Activated CD4-positive, CD25-positive, alpha-beta regulatory T cell treated with anti-CD3 and anti-CD28 coated beads, Interleukin-2, amount 50 U/mL, for 24 hours (primary cell): ENCODE data around the gene SCRN2.
A peak's percentile ranks its signal among the peaks of the same experiment; 100 is the strongest.

Experiments used
- ATAC-seq, 2 donors: fragments of 150-1000 bp; cut with Tn5 transposase; one replicate each; pipeline ENCODE4 v1.10.0; 2021; ENCODE audit warnings: mild to moderate bottlenecking in 1 of 2, moderate library complexity in 1 of 2

SCRN2 gene

GRCh38 chr17:47840742-47841487 lies at the start of gene SCRN2:
Gene SCRN2, minus strand, starts transcription at chr17:47841273. Its CDS starts 430 bp downstream, at chr17:47840843.
- ATAC-seq: peak; percentile 90 to 91

- peak; percentile 97 to 98 for ATAC-seq
Measured at GRCh38 chr17:47889734-47890529, 48.9 kb upstream of the SCRN2 start.

- ATAC-seq: no peak
Measured at GRCh38 chr17:47888293-47888692, 47.2 kb upstream of the SCRN2 start.

DNA sequence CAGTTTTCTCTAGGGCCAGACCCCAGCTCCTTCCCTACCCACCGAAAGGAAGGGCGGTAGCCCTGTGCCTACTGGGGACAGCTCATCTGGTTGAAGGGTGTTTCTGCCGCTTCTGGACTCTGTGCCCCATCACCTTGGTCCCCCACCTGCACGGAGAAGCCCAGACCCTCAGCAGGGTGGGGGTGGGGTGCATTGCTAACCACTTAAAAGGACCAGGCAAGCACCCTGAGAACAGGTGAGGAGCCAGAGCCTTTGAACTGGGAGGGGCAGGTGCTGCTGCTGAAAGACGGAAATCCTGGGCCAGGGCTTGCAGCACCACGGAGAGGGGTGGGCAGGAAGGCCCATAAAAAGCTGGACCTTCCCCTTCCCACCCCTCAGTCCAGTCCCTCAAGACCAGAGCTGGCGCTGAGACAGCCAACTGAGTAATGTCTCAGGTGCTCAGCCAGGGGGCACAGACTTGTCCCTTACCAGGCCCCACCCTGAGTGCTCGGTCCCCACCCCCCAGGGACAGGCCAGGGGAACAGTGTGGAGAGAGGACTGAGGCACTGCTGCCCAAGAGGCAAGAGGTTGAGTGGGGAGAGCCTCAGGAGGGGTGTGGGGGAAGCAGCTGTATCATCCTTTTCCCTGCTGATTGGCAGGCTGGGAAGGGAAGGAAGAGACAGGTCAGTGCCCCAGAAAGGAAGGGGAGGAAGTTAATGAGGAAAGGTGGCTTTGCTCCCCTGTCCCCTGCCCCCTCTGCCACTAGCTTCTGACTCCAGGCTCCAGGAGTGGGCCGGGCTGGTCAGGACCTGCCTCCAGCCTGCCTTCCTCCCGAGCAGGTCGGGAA lies 44.0 kb upstream of the SCRN2 start:
- no peak for ATAC-seq

DNA sequence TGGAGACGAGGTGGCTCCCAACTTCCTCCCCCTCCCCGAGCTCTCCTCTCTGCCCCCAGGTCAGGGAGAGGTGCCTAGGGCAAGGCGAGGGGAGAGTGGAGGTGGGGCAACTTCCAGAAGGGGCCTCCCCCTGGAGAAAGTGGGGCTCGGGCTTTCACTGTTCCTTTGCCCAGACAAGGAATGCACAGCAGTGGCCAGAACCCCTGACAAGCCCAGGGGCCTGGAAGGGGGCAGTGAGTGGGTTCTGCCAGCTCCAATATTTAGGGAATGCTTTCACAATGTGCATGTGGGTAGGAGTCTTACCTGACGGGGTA lies 43.3 kb upstream of the SCRN2 start:
- no peak for ATAC-seq

DNA sequence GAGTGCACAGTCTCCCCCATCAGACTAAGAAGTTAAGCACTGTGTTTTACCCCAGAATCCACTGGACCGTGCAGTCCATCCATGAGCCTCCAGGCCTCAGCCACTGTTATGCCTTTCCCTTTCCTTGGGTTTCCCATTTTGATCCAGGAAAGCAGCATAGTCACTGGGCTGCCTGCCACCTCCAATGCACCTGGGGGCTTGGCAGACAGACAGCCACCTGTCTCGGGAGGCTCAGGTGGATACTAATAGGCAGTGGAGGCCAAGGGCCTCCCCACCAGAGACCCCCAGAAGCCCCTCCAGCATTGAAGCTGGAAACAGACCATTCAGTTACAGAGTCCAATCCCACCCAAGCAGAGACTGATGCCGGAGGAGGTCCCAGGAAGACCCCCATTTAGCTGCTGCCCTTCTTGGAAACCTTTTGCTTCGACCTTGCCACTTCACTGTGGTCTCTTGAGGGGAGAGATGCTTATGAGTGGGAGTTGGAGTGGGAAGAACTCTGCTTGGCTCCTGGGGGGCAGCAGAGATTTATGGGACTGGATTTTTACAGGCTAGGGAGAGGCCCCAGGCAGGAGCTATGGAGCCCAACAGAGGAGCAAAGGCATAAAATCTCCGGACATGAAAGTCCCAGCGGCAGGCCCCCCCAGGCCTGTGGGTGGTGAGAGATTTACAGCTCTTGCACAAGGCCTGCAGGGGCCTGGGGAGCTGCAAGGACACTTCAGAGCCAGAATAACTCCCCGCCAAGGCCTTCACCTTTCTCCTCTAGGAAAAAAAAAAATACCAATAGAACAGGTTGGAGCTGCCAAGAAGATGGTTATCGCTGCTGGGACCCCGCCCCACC lies 42.7 kb upstream of the SCRN2 start:
- no peak for ATAC-seq

GRCh38 chr17:47882695-47883588 lies 41.9 kb upstream of the SCRN2 start:
- ATAC-seq: no peak

DNA sequence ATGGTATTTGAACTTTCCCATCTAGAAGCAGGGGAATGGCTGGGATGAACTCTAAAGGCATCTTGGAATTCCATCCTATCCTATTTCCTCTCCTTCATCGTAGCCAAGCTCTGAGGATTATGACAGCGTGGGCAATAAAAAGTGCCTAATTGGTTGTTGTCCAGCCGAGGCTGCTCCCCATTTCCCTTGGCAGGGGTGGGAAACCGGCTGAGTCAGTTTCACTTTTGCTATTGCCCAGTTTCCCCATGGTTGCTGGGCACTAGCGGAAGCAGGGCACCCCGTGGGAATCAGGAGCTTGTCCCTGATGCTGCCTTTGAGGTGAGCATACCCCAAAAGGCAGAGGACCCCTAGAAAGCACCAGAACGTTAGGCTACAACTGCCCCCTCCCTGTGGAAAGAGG lies 41.2 kb upstream of the SCRN2 start:
- ATAC-seq: no peak

DNA sequence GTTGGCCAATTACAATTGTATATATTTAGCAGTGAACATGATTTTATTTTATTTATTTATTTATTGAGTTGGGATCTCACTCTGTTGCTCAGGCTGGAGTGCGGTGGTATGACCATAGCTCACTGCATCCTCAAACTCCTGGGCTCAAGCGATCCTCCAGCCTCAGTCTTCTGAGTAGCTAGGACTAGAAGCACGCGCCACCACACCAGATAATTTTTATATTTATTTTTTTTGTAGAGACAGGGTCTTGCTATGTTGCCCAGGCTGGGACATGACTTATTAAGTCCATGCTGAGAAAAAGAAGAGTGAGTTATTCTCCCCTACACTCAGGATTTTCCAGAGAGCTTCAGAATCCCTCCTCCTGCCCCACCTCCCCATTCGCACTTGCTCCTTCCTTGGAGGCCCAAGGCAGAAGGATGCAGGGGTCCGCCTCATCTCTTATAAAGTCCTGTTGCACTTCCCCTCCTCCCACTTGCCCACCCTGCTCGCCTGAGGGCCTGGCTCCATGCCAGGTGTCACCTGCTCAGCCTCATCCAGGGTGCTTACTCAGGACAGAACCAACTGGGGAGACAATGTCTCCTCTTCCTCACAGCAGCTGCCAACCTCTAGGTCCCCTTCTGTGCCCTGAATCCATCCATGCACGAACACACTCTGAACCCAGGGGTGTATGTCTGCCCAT lies 38.8 kb upstream of the SCRN2 start:
- no peak for ATAC-seq

DNA sequence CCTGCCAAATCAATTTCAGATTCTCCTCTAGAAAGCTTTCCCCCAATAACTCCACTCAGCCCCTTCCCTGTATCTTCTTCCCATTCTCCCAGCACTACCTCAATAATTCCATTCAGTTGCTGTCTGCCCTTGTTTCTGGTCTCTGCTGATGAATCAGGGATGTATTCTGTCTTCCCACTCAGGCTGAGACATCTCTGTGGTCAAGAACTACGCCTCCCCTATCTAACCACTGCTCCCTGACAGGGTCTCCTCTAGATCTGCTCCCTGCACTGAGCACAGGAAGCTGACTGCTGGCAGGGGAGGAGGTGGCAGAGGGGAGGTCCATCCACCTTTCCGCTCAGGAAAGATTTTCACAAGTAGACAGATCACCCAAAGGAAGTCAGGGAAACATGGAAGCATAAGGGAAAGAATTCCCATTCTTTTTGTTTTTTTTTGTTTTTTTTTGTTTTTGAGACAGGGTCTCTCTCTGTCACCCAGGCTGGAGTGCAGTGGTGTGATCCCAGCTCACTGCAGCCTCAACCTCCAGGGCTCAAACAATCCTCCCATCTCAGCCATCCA lies 38.0 kb upstream of the SCRN2 start:
- peak in 1 of 2 donors; percentile 36 for ATAC-seq

GRCh38 chr17:47878203-47879027 lies 37.3 kb upstream of the SCRN2 start:
- ATAC-seq: no peak

GRCh38 chr17:47877368-47878034 lies 36.4 kb upstream of the SCRN2 start:
- no peak for ATAC-seq

DNA sequence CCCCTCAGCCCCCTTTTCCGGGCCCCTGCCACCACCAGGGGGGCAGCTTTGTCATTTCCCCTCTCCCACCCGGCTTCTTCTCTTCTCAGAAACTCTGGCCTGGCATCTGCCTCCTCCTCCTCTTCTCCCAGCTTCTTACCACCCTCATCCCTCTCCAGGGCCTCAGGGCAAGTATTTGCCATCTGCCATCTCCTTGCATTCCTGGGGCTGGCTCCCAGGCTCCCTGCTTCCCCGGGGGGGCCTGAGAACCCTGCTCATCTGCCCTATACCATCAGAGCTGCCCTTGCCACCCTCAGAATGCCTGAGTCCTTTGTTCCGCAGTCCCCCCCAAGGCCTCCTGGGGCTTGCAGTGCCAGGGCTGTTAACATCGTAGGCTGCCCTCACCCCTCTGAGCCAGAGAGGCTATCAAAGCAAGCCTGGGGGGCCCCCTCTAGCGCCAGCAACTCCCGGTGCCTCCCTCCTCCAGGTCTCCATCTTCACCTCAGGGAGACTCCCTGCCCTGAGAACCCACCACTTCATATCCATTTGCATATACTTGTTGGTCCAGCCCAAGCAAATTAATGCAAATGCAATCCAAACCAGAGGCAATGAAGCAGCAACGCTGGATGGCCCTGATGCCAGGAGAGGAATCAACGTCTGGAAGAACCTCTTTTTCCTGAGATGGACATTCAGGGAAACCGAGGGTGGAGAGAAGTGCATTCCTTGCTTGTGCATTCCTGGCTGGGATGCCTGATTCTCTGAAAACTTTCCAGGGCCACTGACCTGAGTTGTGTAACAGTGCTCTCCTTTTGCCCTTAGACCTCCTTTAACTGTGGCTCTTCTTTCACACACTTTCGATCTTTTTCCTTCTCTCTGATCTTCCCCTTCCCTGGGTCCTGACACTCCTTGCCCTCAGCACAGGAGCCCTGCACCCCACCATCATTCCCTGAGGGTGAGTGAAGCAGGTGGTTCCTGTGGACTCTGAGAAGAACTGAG lies 34.2 kb upstream of the SCRN2 start:
- ATAC-seq: no peak

DNA sequence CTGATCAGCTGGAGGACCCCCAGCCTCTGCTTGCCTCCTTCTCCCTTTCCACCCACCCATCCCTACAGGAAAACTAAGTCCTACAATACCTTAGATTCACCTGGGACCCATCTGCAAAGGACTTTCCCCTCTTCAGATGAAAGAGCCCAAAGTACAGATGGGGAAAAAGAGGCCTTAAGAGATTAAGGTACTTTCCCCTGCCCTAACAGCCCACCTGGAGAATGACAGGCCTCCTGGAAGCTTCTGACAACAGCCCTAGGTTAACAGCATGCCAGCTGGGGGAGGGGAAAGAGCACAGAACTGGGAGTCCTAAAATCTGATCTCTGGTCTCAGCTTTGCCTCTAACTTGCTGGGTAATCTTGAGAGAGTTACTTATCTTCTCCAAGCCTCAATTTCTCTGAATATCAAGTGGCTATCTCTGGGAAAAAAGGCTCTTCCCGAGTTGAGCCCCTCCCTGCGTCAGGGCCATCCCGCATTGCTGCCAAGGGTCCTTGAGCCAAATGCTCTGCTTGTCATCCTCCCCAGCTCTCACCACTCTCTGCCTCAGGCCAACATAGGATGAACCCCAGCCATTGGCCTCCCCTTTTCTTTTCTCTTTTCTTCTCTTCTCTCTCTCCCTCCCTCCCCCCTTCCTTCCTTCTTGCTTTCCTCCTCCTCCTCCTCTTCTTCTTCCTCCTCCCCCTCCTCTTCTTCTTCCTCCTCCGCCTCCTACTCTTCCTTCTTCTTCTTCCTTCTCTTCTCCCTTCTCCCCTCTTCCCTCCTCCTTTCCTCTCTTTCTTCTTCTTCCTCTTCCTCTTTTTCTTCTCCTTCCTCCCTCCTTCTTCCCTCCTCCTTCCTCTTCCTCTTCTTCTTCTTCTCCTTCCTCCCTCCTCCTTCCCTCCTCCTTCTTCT lies 32.4 kb upstream of the SCRN2 start:
- no peak for ATAC-seq

DNA sequence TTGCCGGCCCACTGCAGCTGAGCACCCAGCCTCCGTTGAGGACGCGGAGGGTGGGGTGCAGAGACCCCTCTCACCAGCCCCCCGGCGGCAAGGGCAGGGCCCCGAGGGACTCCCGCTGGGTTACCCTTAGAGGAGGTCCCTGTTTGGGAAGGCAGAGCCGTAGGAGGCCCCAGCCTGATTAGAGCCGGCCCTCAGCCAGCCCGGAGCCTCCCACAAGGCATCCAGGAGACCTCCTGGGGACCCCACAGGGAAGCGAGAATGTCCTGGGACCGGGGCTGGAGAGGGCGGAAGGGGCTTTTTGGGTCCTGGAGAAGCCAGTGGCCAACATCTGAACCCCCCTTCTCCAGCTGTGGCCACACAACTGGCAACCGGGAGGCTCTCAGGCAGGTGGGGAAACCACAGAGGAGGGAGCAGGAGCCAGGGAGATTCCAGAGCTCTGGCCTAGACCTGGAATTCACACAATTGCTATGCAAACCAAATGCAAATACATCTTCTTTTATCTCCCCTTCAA lies 31.6 kb upstream of the SCRN2 start:
- no peak for ATAC-seq

DNA sequence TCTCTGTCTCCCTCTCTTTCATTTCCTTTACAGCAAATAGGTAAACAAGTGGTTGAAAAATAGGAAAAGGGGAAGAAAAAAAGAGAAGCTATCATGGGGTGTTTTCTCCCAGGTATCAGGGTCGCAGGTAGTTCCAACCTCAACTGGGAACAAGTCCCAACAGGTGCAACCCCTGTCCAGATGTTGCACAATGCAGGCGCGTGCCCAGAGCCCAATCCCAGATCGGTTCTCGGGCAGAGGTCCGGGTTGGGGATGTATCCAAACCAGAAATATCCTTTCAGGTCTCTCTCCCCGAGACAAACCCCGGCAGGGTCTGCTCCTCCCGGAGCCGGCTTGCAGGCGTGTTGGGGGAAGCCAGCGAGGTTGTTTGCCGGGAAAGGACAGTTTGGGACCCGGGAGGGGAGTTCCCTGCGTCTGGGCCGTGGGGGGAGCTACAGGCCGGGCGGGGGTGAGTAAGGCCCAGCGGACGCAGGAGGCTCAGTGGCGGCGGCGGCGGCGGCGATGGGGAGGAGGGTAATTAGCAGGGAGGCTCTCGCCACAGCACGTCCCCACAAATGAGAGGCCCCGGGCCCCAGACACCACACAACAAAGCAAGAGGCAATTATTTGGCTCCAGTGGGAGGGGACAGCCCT lies 31.1 kb upstream of the SCRN2 start:
- no peak for ATAC-seq
